Putamen (tissue), 1 donor: Measurements from ENCODE around the gene BICDL2.
"Not testable (repeated sequence)": the region's sequence is repeated elsewhere in the genome, so short reads cannot be mapped to it uniquely, and the experiment has no call there.

Experiments
- DNase-seq: peaks from one replicate; pipeline ENCODE4 v3.0.0-alpha.2; 2016; ENCODE audit warnings: low spot score

The BICDL2 gene

GRCh38 chr16:3036726-3037315 lies at the start of gene BICDL2:
Gene BICDL2, minus strand, starts transcription at chr16:3036944. Its CDS starts 1,448 bp downstream, at chr16:3035496.
- DNase-seq: no peak

GRCh38 chr16:3085868-3086595 lies 49.3 kb upstream of the BICDL2 start:
- DNase-seq: no peak

DNA sequence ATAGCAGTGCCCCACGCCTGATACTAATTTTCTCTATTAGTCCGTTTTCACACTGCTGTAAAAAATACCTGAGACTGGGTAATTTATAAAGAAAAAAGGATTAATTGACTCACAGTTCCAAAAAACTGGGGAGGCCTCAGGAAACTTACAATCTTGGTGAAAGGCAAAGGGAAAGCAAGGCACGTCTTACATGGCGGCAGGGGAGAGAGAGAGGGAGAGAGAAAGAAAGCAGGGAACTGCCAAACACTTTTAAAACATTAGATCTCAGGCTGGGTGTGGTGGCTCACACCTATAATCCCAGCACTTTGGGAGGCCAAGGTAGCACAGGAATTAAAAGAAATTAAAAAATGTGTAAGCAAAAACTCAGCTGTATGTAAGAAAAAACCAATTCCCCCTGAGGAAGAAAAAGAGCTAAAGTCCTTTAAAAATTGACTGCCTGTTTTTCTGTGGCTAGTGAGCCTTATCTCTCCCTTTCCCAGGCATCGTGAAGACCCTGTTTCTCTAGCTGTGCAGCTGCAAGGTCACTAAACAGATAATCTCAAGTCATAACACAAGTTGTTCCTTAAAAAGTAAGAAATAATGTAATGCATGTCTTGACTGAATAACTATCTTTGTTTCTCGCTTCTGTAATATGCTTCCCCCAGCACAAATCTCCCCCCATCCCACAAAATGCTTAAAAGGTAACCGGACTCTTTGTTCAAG lies 48.4 kb upstream of the BICDL2 start:
- no peak for DNase-seq

DNA sequence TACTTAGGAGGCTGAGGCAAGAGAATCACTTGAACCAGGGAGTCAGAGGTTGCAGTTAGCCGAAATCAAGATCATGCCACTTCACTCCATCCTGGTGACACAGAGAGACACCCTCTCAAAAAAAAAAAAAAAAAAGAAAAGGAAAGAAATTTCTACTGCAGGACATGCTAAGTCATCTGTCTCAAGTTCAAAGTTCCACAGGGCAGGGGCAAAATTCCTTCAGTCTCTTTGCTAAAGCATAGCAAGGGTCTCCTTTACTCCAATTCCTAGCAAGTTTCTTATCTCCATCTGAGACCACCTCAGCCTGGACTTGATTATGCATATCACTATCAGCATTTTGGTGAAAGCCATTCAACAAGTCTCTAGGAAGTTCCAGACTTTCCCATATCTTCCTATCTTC lies 47.7 kb upstream of the BICDL2 start:
- no peak for DNase-seq

GRCh38 chr16:3083408-3083807 lies 46.7 kb upstream of the BICDL2 start:
- not testable (repeated sequence) for DNase-seq

- not testable (repeated sequence) for DNase-seq
These were observed 45.2 kb upstream of the BICDL2 start for GRCh38 chr16:3081957-3082356.

DNA sequence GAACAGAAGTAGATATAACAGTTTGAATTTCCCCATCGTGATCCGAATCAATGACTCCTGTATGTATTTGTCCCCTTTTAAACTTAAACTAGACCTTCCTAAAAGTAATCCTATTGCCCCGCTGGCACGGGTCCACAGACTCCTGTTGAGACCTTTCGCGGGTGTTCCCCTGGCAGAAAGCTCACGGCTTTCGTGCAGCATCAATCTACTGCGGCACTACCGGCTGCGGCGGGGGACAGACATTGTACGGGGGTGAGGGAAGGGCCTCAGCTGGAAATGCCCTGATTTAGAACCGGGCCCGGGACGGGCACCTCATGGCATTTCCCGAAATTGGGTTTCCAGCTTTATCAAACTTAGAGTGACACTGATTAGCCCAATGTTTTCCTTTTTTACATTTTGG lies 43.3 kb upstream of the BICDL2 start:
- DNase-seq: no peak

DNA sequence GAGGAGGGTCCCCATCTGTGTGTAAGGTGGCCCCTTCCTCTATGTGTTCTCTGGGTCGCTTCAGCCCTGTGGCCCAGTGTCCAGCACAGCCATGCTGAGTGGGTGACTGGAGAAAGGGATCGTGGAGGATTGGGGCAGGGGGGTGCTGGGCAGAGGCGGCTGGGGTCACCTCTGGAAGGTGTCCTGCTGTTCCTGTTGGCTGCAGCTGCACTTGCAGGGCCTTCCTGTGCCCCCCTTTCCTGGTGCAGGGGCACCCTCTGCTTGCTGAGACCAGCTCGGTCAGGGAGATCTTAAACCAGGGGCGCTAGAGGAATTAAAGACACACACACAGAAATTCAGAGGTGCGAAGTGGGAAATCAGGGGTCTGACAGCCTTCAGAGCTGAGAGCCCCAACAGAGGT lies 39.8 kb upstream of the BICDL2 start:
- no peak for DNase-seq

DNA sequence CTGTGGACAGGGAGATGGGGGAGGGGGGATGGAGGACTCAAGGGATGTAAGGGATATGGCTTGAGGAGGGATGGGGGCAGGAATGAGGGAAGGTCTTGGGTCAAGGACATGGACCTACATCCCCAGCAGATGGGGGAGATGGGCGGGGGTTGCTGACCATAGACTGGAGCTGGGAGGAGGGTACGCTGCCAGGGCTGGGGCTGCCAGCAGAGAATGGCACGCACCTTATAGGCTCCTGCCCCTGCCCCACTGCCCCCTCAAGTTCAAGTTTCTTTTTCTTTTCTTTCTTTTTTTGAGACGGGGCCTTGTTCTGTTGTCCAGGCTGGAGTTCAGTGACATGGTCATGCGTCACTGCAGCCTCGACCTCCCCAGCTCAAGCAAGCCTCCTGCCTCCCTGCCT lies 39.2 kb upstream of the BICDL2 start:
- DNase-seq: not testable (repeated sequence)

GRCh38 chr16:3075523-3075915 lies 38.8 kb upstream of the BICDL2 start:
- DNase-seq: no peak

- DNase-seq: no peak
These were observed 38.2 kb upstream of the BICDL2 start for GRCh38 chr16:3074860-3075522.

DNA sequence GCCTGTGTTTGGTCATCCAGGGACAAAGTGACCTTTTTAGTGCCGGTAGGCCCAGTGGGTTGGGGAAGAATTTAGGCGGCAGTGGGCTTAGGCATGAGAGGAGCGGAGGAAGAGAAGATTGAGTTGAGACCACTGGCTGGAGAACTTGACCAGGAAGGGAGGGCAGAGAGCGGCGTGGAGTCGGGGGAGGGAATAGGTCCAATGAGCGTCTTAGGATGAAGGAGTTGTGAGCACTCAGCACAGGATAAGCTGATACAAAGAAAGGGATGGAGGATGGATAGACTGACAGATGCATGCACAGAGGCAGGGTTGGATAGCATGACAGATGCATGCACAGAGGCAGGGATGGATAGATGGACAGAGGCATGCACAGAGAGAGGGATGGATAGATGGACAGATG lies 36.7 kb upstream of the BICDL2 start:
- DNase-seq: no peak

GRCh38 chr16:3072576-3073263 lies 36.0 kb upstream of the BICDL2 start:
- DNase-seq: not testable (repeated sequence)

DNA sequence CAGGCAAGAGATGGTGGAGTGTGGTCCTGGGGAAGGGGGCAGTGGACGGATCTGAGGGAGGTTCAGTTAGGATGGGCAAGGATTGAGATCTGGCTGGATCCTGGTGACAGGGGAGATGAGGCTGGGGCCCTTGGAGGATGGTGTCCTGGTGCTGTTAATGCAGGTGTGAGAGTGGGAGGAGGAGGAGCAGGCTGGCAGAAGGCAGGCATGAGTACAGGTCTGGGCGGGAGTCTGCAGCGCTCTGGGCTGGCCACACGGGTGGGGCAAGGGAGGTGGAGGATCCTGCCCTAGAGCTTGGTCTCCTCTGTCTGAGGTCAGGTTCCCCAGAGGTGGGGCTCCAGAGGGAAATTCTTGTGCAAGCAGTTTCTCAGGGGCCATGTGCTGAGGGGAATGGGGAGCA lies 35.4 kb upstream of the BICDL2 start:
- not testable (repeated sequence) for DNase-seq

- no peak for DNase-seq
These were observed 34.9 kb upstream of the BICDL2 start for GRCh38 chr16:3071655-3072054.

GRCh38 chr16:3070608-3071111 lies 33.9 kb upstream of the BICDL2 start:
- DNase-seq: no peak

GRCh38 chr16:3069146-3069545 lies 32.4 kb upstream of the BICDL2 start:
- DNase-seq: not testable (repeated sequence)

DNA sequence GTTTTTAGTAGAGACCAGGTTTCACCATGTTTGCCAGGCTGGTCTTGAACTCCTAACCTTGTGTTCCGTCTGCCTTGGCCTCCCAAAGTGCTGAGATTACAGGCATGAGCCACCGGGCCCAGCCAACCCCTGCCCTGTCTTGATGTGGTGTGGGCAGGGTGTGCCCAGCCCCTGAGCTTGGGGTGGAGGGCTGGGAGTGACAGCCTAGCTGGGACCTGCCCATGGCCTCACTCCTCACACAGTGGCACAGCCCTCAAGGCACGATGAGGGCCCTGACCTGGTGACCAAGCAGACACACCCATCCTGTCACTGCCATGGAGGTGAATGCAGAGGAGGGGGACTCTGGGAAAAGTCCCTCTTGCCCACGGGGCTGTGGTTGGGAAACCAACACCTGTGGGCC lies 31.7 kb upstream of the BICDL2 start:
- no peak for DNase-seq

DNA sequence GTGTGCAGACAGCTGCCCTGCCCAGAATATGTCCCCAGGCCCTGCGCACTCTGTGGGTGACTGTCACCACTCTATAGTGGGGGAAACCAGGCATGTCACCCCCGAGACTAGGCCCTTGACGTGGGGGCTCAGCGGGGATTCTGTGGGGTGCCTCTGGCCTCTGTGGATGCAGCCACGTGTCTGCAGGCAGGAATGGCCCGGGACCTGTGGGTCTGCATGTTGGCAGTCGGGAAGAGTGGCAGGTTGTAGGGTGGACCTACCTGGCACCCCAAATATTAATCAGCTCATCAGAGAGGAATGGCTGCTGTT lies 29.6 kb upstream of the BICDL2 start:
- DNase-seq: no peak

DNA sequence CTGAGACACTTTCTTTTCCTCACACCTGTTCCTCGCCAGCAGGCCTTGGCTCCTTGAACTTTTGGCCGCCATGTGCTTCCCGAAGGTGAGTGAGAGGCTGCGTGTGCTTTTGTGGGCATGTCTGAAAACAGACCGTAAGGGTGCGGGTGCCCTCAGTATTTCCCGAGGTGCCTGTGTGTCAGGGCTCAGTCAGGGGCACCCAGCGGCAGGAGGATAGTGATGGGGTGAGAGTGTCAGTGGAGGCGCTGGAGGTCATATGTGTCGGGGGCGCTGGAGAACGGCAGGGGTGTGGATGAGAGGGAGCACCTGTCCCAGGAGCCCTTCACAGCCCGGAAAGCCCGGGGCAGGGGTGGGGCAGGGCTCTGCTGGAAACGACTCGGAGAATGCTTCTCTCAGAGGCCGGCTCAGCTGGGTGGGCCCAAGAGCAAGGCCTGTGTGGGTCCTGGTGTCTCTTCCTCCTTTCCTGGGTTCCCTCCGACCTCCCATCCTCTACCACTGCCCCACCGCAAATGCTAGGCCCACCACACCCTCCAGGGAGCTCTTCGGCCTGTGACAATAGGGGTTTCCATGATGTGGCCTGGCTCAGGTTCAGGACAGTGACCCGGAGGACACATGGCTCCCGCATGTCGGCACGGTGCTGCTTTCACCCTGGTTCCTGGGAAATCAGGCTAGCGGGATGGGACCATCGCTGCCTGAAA lies 29.1 kb upstream of the BICDL2 start:
- DNase-seq: no peak

DNA sequence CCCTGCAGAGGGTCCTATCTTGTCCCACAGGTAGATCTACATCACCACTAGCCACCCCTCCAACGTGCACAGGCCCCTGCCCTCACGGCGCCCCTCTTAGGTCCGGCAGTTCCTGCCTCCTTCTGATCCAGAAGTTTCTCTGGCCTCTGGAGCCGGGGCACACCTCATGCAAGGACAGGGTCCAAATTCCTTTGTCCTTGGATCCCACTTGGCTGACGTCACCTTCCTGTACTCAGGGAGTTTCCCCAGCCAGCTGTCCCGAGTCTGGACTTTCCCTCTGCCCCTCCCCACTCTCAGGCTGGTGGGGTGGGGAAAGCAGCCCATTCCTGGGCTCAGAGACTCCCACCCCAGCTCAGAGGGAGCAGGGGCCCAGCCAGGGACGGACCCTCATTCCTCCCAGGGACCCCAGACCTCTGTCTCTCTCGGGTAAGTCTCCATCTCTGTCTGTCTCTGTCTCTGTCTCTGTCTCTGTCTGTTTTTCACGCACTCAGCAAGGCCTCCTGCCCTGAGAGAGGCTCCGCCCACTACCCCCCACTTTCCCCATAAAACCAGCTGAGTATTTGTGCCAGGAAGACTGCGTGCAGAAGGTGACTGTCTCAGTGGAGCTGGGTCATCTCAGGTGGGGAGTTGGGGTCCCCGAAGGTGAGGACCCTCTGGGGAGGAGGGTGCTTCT lies 28.5 kb upstream of the BICDL2 start, which contains the start of gene IL32:
Gene IL32, plus strand, starts transcription at position 572 of the 673 bp plus-strand sequence. CDS start 172 bp downstream, outside the sequence.
- no peak for DNase-seq
